Type B pancreatic cell (in vitro differentiated cells): ENCODE results near the gene KLHL29. TPM values are rescaled to one million over a fixed set of nuclear protein-coding genes. Genes with fewer than 3 reads are reported as not detected.

ENCODE experiments used
- DNase-seq: peaks from one replicate; pipeline ENCODE4 v3.0.0; 2021; ENCODE audit warnings: mixed read lengths; ENCODE audit not compliant: unreplicated experiment; ENCODE audit errors: extremely low spot score
- H3K27ac Mint-ChIP-seq: 2 replicates; pipeline ENCODE4 v1.8.0; 2021; ENCODE audit warnings: mild to moderate bottlenecking, mixed read lengths
- H3K27me3 Mint-ChIP-seq: 2 replicates; pipeline ENCODE4 v1.8.0; 2021; ENCODE audit warnings: mixed read lengths
- H3K36me3 Mint-ChIP-seq: 2 replicates; pipeline ENCODE4 v1.8.0; 2021; ENCODE audit warnings: mixed read lengths
- H3K4me1 Mint-ChIP-seq: one replicate; pipeline ENCODE4 v1.8.0; 2021; ENCODE audit warnings: mixed read lengths; ENCODE audit not compliant: unreplicated experiment
- H3K4me3 Mint-ChIP-seq: 2 replicates; pipeline ENCODE4 v1.8.0; 2021; ENCODE audit warnings: mild to moderate bottlenecking, mixed read lengths
- H3K9me3 Mint-ChIP-seq: 2 replicates; pipeline ENCODE4 v1.8.0; 2021; ENCODE audit warnings: mixed read lengths
- CTCF ChIP-seq: fragments of 200-600 bp; sonication (generic); conservative IDR thresholded peaks from 2 replicates; pipeline ENCODE4 v1.5.0; 2021; ENCODE audit warnings: antibody characterized with exemption, mild to moderate bottlenecking
- total RNA-seq: library from RNA; stranded (reverse); gene quantifications from 2 replicates; pipeline ENCODE4 v1.2.1, GENCODE V29; 2021; ENCODE audit warnings: low replicate concordance

KLHL29 gene
- total RNA-seq, 1 donor from 2014 or later = 24.1 TPM

- Mint-ChIP-seq H3K4me3 (peak overlapping the region; percentile 60), H3K27ac (no peak overlapping the region), H3K27me3 (no peaks in the 10 kb centered on the region), H3K9me3 (peaks cover 4% of the 10 kb centered on the region), H3K4me1 (peaks cover 49% of the 10 kb centered on the region), H3K36me3 (peaks cover 13% of the 10 kb centered on the region)
- no peak for DNase-seq
- no peak for TF ChIP-seq CTCF
Observed at GRCh38 chr2:23626701-23627230, 241.8 kb downstream of the KLHL29 start.

GRCh38 chr2:23627236-23628009 is 242.4 kb downstream of the KLHL29 start:
- DNase-seq = no peak
- Mint-ChIP-seq H3K4me1 (peaks cover 46% of the 10 kb centered on the region), H3K27ac (peak overlapping the region; percentile 31), H3K9me3 (peaks cover 4% of the 10 kb centered on the region), H3K36me3 (peaks cover 10% of the 10 kb centered on the region), H3K27me3 (no peaks in the 10 kb centered on the region), H3K4me3 (peak overlapping the region; percentile 60)
- TF ChIP-seq CTCF = no peak

- Mint-ChIP-seq H3K36me3 (no peaks in the 10 kb centered on the region), H3K4me1 (peaks cover 33% of the 10 kb centered on the region), H3K9me3 (peaks cover 4% of the 10 kb centered on the region), H3K27ac (peak overlapping the region; percentile 73), H3K27me3 (no peaks in the 10 kb centered on the region), H3K4me3 (peak overlapping the region; percentile 10)
- DNase-seq = no peak
- TF ChIP-seq CTCF = no peak
Observed at GRCh38 chr2:23628926-23629771, 244.2 kb downstream of the KLHL29 start.

- H3K27ac Mint-ChIP-seq = peak overlapping the region; percentile 73
Observed at GRCh38 chr2:23629772-23630480, 244.9 kb downstream of the KLHL29 start.

More at GRCh38 chr2:23629772-23630480, 244.9 kb downstream of the KLHL29 start:
- Mint-ChIP-seq H3K4me3 (no peak overlapping the region), H3K9me3 (no peaks in the 10 kb centered on the region), H3K27me3 (no peaks in the 10 kb centered on the region), H3K4me1 (peaks cover 28% of the 10 kb centered on the region), H3K36me3 (no peaks in the 10 kb centered on the region)
- no peak for TF ChIP-seq CTCF
- no peak for DNase-seq
